Fibroblast of lung (primary cell): ENCODE measurements around the gene GRHL1. TPM values are rescaled to one million over a fixed set of nuclear protein-coding genes. Genes with fewer than 3 reads are reported as not detected.

Experiments
- DNase-seq, 2 donors: peaks; one replicate each; pipeline versions ENCODE4 v3.0.0 to v3.0.0-alpha.2; 2010; ENCODE audit warnings: low read depth in 2 of 2
- H2AFZ ChIP-seq: 2 replicates; pipeline ENCODE4 v1.5.1; 2012; ENCODE audit warnings: low read length, control low read depth, inconsistent platforms
- H3K27ac ChIP-seq: 2 replicates; pipeline ENCODE4 v1.5.1; 2011; ENCODE audit warnings: low read length, control low read depth; ENCODE audit not compliant: insufficient read depth
- H3K27me3 ChIP-seq: 2 replicates; pipeline ENCODE4 v1.5.1; 2011; ENCODE audit warnings: mild to moderate bottlenecking, low read length; ENCODE audit not compliant: control insufficient read depth, insufficient read depth
- H3K36me3 ChIP-seq: 2 replicates; pipeline ENCODE4 v1.5.1; 2011; ENCODE audit warnings: low read length; ENCODE audit not compliant: control insufficient read depth, insufficient read depth
- H3K4me1 ChIP-seq: 2 replicates; pipeline ENCODE4 v1.5.1; 2011; ENCODE audit warnings: low read length; ENCODE audit not compliant: control insufficient read depth, insufficient read depth; ENCODE audit errors: extremely low read depth
- H3K4me2 ChIP-seq: 2 replicates; pipeline ENCODE4 v1.5.1; 2011; ENCODE audit warnings: low read length, control low read depth; ENCODE audit not compliant: insufficient read depth; ENCODE audit errors: extremely low read depth
- H3K4me3 ChIP-seq, 4 experiments: fragments of 200-600 bp in 1 of 4; sonication (generic) in 1 of 4; replicated peaks in 1 of 4; 2 replicates each; pipeline ENCODE4 v1.5.1; 2011 to 2016; ENCODE audit warnings: low read length in 4 of 4, low read depth in 3 of 4, mild to moderate bottlenecking in 3 of 4, control low read depth in 2 of 4, inconsistent platforms in 1 of 4, mixed read lengths in 1 of 4; ENCODE audit not compliant: insufficient read depth in 1 of 4; ENCODE audit errors: control extremely low read depth in 1 of 4
- H3K79me2 ChIP-seq: 2 replicates; pipeline ENCODE4 v1.5.1; 2012; ENCODE audit warnings: mild to moderate bottlenecking, low read length, inconsistent platforms; ENCODE audit not compliant: control insufficient read depth, insufficient read depth
- H3K9ac ChIP-seq: 2 replicates; pipeline ENCODE4 v1.5.1; 2011; ENCODE audit warnings: mild to moderate bottlenecking, low read length, control low read depth; ENCODE audit not compliant: insufficient read depth
- H3K9me3 ChIP-seq: 2 replicates; pipeline ENCODE4 v1.5.1; 2012; ENCODE audit warnings: low read depth, low read length; ENCODE audit not compliant: control insufficient read depth, insufficient read depth
- H4K20me1 ChIP-seq: 2 replicates; pipeline ENCODE4 v1.5.1; 2011; ENCODE audit warnings: low read length; ENCODE audit not compliant: control insufficient read depth, insufficient read depth; ENCODE audit errors: extremely low read depth
- CTCF ChIP-seq, 2 donors: IDR thresholded peaks in 1 of 2; conservative IDR thresholded peaks in 1 of 2; 1 replicate in 1 of 2; 2 replicates in 1 of 2; pipeline ENCODE4 v1.5.1; 2011 to 2012; ENCODE audit warnings: low read length in 2 of 2, control low read depth in 1 of 2, inconsistent platforms in 1 of 2, low read depth in 1 of 2, mild to moderate bottlenecking in 1 of 2
- EZH2 ChIP-seq: IDR thresholded peaks from 2 replicates; pipeline ENCODE4 v1.5.1; 2012; ENCODE audit warnings: low read length, control low read depth, mild to moderate bottlenecking; ENCODE audit errors: missing control alignments
- polyA plus RNA-seq, 2 donors: library from polyadenylated mRNA; depleted of rRNA in 1 of 2; stranded (reverse) in 1 of 2; unstranded in 1 of 2; fragments of >200 nt; gene quantifications; 2 replicates each; pipeline ENCODE4 v1.2.1, GENCODE V29; 2011 to 2012; ENCODE audit warnings: missing spikeins in 1 of 2
- total RNA-seq: library from RNA; depleted of rRNA; stranded (reverse); fragments of >200 nt; gene quantifications from 2 replicates; pipeline ENCODE4 v1.2.1, GENCODE V29; 2014

The GRHL1 gene
- total and polyA plus RNA-seq, 2 donors (not counting 1 experiment from before 2014, with no cell fraction given): 0.65 to 0.99 TPM

DNA sequence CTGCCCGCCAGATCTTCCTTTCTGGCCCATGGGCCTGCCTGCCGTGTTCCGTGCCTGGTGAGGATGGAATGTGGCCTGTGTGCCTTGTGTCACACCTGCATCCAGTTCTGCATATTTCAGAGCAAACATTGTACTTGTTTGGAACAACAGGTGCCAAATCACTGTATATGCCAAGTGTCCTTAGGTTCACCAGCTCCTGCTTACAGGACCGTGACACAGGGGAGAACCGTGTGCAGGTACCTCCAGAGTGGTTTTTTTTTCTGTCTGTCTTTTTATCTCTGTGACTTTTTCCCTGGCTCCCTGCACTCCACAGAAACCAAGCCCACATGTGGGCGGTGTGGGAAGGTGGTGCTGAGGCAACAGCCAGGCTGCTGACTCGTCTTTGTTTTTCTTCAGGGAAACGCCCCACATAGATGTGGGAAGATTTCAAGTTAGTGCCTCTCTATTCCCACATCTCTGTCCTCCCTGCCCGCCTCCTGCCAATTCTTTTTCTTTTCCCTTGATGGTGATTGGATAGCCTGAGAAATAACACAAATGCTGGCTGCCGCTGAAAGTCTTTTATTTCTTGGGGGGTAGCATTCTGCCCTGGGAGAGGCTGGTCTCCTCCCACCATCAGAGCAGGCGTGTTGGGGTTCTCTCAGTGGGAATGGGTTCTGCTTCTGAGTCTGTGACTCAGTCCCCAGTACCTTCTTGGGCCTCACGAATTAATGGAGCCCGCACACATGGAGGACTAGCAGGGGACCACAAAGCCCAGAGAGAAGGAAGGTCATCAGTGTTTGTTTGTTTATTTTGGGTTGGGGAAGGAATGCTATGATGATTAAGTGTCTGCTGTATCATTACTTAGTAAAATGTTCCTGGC, 21.4 kb downstream of the GRHL1 start:
- no peaks in the 10 kb centered on the region for H4K20me1 ChIP-seq
- no peak overlapping the region for H3K27ac ChIP-seq
- H2AFZ ChIP-seq: no peak overlapping the region
- no peak overlapping the region for H3K9ac ChIP-seq
- H3K9me3 ChIP-seq: no peaks in the 10 kb centered on the region
- no peak overlapping the region for H3K4me2 ChIP-seq
- no peaks in the 10 kb centered on the region for H3K79me2 ChIP-seq
- no peak overlapping the region for H3K4me3 ChIP-seq
- H3K4me1 ChIP-seq: peaks cover 38% of the 10 kb centered on the region
- H3K27me3 ChIP-seq: no peaks in the 10 kb centered on the region
- TF ChIP-seq CTCF (conservative IDR thresholded peaks at IDR 0.05 in 1 of 2, IDR thresholded peaks at IDR 0.05 in 1 of 2; ENCODE audit: low read depth in 1 of 2, low read length in 2 of 2): no peak
- TF ChIP-seq EZH2: no peak
- peak; percentile 79 to 82 for DNase-seq
- no peaks in the 10 kb centered on the region for H3K36me3 ChIP-seq

GRCh38 chr2:9973690-9974089, 22.2 kb downstream of the GRHL1 start:
- Histone ChIP-seq H3K4me3 (no peak overlapping the region), H3K4me1 (peaks cover 38% of the 10 kb centered on the region), H4K20me1 (no peaks in the 10 kb centered on the region), H3K27ac (no peak overlapping the region), H3K9ac (no peak overlapping the region), H3K36me3 (no peaks in the 10 kb centered on the region), H3K4me2 (no peak overlapping the region), H2AFZ (no peak overlapping the region), H3K79me2 (no peaks in the 10 kb centered on the region), H3K9me3 (no peaks in the 10 kb centered on the region), H3K27me3 (no peaks in the 10 kb centered on the region)
- DNase-seq: peak; percentile 24 to 42
- TF ChIP-seq CTCF (conservative IDR thresholded peaks at IDR 0.05 in 1 of 2, IDR thresholded peaks at IDR 0.05 in 1 of 2; ENCODE audit: low read depth in 1 of 2, low read length in 2 of 2) (no peak), EZH2 (no peak)

DNA sequence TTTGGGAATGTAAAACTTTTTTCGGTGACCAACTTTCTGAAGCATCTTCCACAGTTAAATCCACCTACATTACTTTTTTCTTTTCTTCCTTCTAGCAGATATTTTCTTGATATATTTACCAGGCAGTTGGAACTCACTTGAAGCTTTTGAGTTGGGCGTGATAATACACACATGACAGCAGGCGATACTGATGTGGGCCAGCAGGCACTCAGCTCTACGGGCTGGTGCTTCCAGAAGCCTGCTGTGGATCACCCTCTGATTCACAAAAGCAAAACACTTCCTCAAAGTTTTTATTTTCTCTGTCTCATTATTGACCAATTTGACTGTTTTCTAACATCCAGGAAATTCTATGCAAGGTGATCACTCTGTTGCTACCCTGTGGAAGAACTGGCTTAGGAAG, 22.9 kb downstream of the GRHL1 start:
- Histone ChIP-seq H3K9ac (no peak overlapping the region), H4K20me1 (no peaks in the 10 kb centered on the region), H3K4me1 (peaks cover 38% of the 10 kb centered on the region), H3K36me3 (no peaks in the 10 kb centered on the region), H2AFZ (no peak overlapping the region), H3K4me3 (no peak overlapping the region), H3K4me2 (peak overlapping the region; percentile 11), H3K27me3 (no peaks in the 10 kb centered on the region), H3K79me2 (no peaks in the 10 kb centered on the region), H3K9me3 (no peaks in the 10 kb centered on the region), H3K27ac (no peak overlapping the region)
- TF ChIP-seq EZH2 (no peak), CTCF (conservative IDR thresholded peaks at IDR 0.05 in 1 of 2, IDR thresholded peaks at IDR 0.05 in 1 of 2; ENCODE audit: low read depth in 1 of 2, low read length in 2 of 2) (no peak)
- DNase-seq: peak in 1 of 2 donors; percentile 89
